BLaER1 (cell line): ENCODE results near the gene HOTAIR.

Source experiments
- H3K27ac ChIP-seq: shearing (Covaris generic); formaldehyde crosslinking; 2 replicates; pipeline ENCODE4 v1.8.1; 2022
- H3K27me3 ChIP-seq: shearing (Covaris generic); formaldehyde crosslinking; 2 replicates; pipeline ENCODE4 v1.8.1; 2022
- H3K36me3 ChIP-seq: shearing (Covaris generic); formaldehyde crosslinking; 2 replicates; pipeline ENCODE4 v1.8.1; 2022
- H3K4me1 ChIP-seq: shearing (Covaris generic); formaldehyde crosslinking; 2 replicates; pipeline ENCODE4 v1.8.1; 2022
- H3K4me2 ChIP-seq: shearing (Covaris generic); formaldehyde crosslinking; 2 replicates; pipeline ENCODE4 v1.8.1; 2022
- H3K4me3 ChIP-seq: shearing (Covaris generic); formaldehyde crosslinking; 2 replicates; pipeline ENCODE4 v1.8.1; 2022
- H3K9ac ChIP-seq: shearing (Covaris generic); formaldehyde crosslinking; 2 replicates; pipeline ENCODE4 v1.8.1; 2022
- H3K9me3 ChIP-seq: shearing (Covaris generic); formaldehyde crosslinking; 2 replicates; pipeline ENCODE4 v1.8.1; 2022
- H4K20me1 ChIP-seq: shearing (Covaris generic); formaldehyde crosslinking; 2 replicates; pipeline ENCODE4 v1.8.1; 2022
- Cebpa-rat ChIP-seq: shearing (Covaris generic); IDR thresholded peaks from 2 replicates; pipeline ENCODE4 v1.8.1; 2022

HOTAIR gene

GRCh38 chr12:53966385-53967133 is 8.2 kb downstream of the HOTAIR start:
- Histone ChIP-seq H3K4me1 (no peaks in the 10 kb centered on the region), H4K20me1 (peaks cover 98% of the 10 kb centered on the region), H3K36me3 (no peaks in the 10 kb centered on the region), H3K9me3 (peaks cover 9% of the 10 kb centered on the region), H3K9ac (no peak overlapping the region), H3K4me3 (no peak overlapping the region), H3K4me2 (no peak overlapping the region), H3K27me3 (peaks cover 100% of the 10 kb centered on the region), H3K27ac (no peak overlapping the region)
- no peak for TF ChIP-seq Cebpa-rat

GRCh38 chr12:53966085-53966384 is 8.7 kb downstream of the HOTAIR start:
- Histone ChIP-seq H3K27me3 (peaks cover 100% of the 10 kb centered on the region), H4K20me1 (peaks cover 98% of the 10 kb centered on the region), H3K4me2 (no peak overlapping the region), H3K9me3 (peaks cover 14% of the 10 kb centered on the region), H3K4me1 (no peaks in the 10 kb centered on the region), H3K27ac (no peak overlapping the region), H3K9ac (no peak overlapping the region), H3K36me3 (no peaks in the 10 kb centered on the region), H3K4me3 (no peak overlapping the region)
- TF ChIP-seq Cebpa-rat = no peak

GRCh38 chr12:53965281-53966084 is 9.3 kb downstream of the HOTAIR start:
- H3K4me3 ChIP-seq = no peak overlapping the region
- no peaks in the 10 kb centered on the region for H3K4me1 ChIP-seq
- H4K20me1 ChIP-seq = peaks cover 98% of the 10 kb centered on the region
- H3K27me3 ChIP-seq = peaks cover 100% of the 10 kb centered on the region
- H3K36me3 ChIP-seq = no peaks in the 10 kb centered on the region
- H3K27ac ChIP-seq = no peak overlapping the region
- H3K9me3 ChIP-seq = peaks cover 16% of the 10 kb centered on the region
- no peak overlapping the region for H3K4me2 ChIP-seq
- TF ChIP-seq Cebpa-rat = no peak
- H3K9ac ChIP-seq = no peak overlapping the region

GRCh38 chr12:53964315-53964713 is 10.4 kb downstream of the HOTAIR start:
- Histone ChIP-seq H4K20me1 (peaks cover 98% of the 10 kb centered on the region), H3K4me2 (no peak overlapping the region), H3K9ac (no peak overlapping the region), H3K9me3 (peaks cover 27% of the 10 kb centered on the region), H3K4me3 (no peak overlapping the region), H3K4me1 (no peaks in the 10 kb centered on the region), H3K27ac (no peak overlapping the region), H3K27me3 (peaks cover 100% of the 10 kb centered on the region), H3K36me3 (no peaks in the 10 kb centered on the region)
- TF ChIP-seq Cebpa-rat = no peak

GRCh38 chr12:53963434-53964314 is 11.1 kb downstream of the HOTAIR start:
- Histone ChIP-seq H3K27ac (no peak overlapping the region), H3K9ac (no peak overlapping the region)
- TF ChIP-seq Cebpa-rat = no peak

GRCh38 chr12:53963005-53963404 is 11.7 kb downstream of the HOTAIR start:
- H3K4me2 ChIP-seq = no peak overlapping the region
- peaks cover 100% of the 10 kb centered on the region for H3K27me3 ChIP-seq
- H3K9ac ChIP-seq = no peak overlapping the region
- peaks cover 27% of the 10 kb centered on the region for H3K9me3 ChIP-seq
- H4K20me1 ChIP-seq = peaks cover 98% of the 10 kb centered on the region
- H3K4me1 ChIP-seq = no peaks in the 10 kb centered on the region
- no peak for TF ChIP-seq Cebpa-rat
- H3K27ac ChIP-seq = no peak overlapping the region
- no peak overlapping the region for H3K4me3 ChIP-seq
- H3K36me3 ChIP-seq = no peaks in the 10 kb centered on the region

More at GRCh38 chr12:53963434-53964314, 11.1 kb downstream of the HOTAIR start:
- Histone ChIP-seq H3K36me3 (no peaks in the 10 kb centered on the region), H3K4me3 (no peak overlapping the region), H4K20me1 (peaks cover 98% of the 10 kb centered on the region), H3K4me1 (no peaks in the 10 kb centered on the region), H3K27me3 (peaks cover 100% of the 10 kb centered on the region), H3K9me3 (peaks cover 27% of the 10 kb centered on the region), H3K4me2 (no peak overlapping the region)

GRCh38 chr12:53961025-53961761 is 13.6 kb downstream of the HOTAIR start:
- Histone ChIP-seq H3K9ac (no peak overlapping the region), H3K4me3 (no peak overlapping the region), H3K9me3 (peaks cover 27% of the 10 kb centered on the region), H3K27ac (no peak overlapping the region), H3K36me3 (no peaks in the 10 kb centered on the region), H3K4me2 (no peak overlapping the region), H3K27me3 (peaks cover 100% of the 10 kb centered on the region), H4K20me1 (peaks cover 98% of the 10 kb centered on the region), H3K4me1 (peaks cover 9% of the 10 kb centered on the region; the same call in 1 of the 2 replicates)
- TF ChIP-seq Cebpa-rat = no peak

GRCh38 chr12:53960187-53961024 is 14.3 kb downstream of the HOTAIR start:
- peaks cover 9% of the 10 kb centered on the region; the same call in 1 of the 2 replicates for H3K4me1 ChIP-seq
- H3K4me3 ChIP-seq = no peak overlapping the region
- no peaks in the 10 kb centered on the region for H3K36me3 ChIP-seq
- no peak for TF ChIP-seq Cebpa-rat
- no peak overlapping the region for H3K27ac ChIP-seq
- H3K4me2 ChIP-seq = no peak overlapping the region
- no peak overlapping the region for H3K9ac ChIP-seq
- peaks cover 100% of the 10 kb centered on the region for H3K27me3 ChIP-seq
- peaks cover 34% of the 10 kb centered on the region for H3K9me3 ChIP-seq
- peaks cover 98% of the 10 kb centered on the region for H4K20me1 ChIP-seq
